Caco-2 (cell line): ENCODE data around the gene ESRP2. TPM values are rescaled to one million over a fixed set of nuclear protein-coding genes. Genes with fewer than 3 reads are reported as not detected.
A peak's percentile ranks its signal among the peaks of the same experiment; 100 is the strongest.

Source experiments
- Bru-seq: library from RNA; stranded (reverse); fragments of 400-500 nt; gene quantifications from one replicate; lab custom pipeline; 2021; lab: Mats Ljungman, UMichigan
- BruChase-seq, 2 experiments: library from RNA; stranded (reverse); fragments of 400-500 nt; gene quantifications; one replicate each; lab custom pipeline; 2021; lab: Mats Ljungman, UMichigan
- BruUV-seq: library from RNA; stranded (reverse); fragments of 400-500 nt; replicated peaks from 2 replicates; lab custom pipeline; 2021; lab: Mats Ljungman, UMichigan
- CTCF ChIA-PET: fragments of 300-600 bp; sonication (Branson Sonifier 250); formaldehyde crosslinking; loops from one replicate; lab custom pipeline; 2022; ENCODE audit warnings: antibody characterized with exemption; lab: Charles Lee
- POLR2A ChIA-PET: fragments of 300-600 bp; sonication (Branson Sonifier 250); formaldehyde crosslinking; loops from one replicate; lab custom pipeline; 2022; ENCODE audit warnings: antibody characterized with exemption; lab: Charles Lee
- DNase-seq, 2 experiments: peaks; one replicate each; pipeline versions ENCODE4 v3.0.0 to v3.0.0-alpha.2; 2020 to 2022
- H3K27me3 ChIP-seq: replicated peaks from 2 replicates; pipeline ENCODE4 v1.6.0; 2011; ENCODE audit warnings: low read length; ENCODE audit not compliant: control insufficient read depth, insufficient read depth
- H3K36me3 ChIP-seq: 2 replicates; pipeline ENCODE4 v1.5.1; 2011; ENCODE audit warnings: low read length; ENCODE audit not compliant: control insufficient read depth, insufficient read depth
- H3K4me1 ChIP-seq: fragments of 250-450 bp; sonication (Bioruptor Pico); 2 replicates; pipeline ENCODE4 v1.5.1; 2020; ENCODE audit warnings: mild to moderate bottlenecking
- H3K4me3 ChIP-seq: 2 replicates; pipeline ENCODE4 v1.5.1; 2011; ENCODE audit warnings: low read depth, mild to moderate bottlenecking, control low read depth, low read length
- H3K9me3 ChIP-seq: fragments of 250-450 bp; sonication (Bioruptor Pico); 2 replicates; pipeline ENCODE4 v1.5.1; 2020; ENCODE audit warnings: mild to moderate bottlenecking, moderate library complexity
- H3K27ac Mint-ChIP-seq: one replicate; pipeline ENCODE4 v1.8.0; 2022; ENCODE audit warnings: mixed read lengths; ENCODE audit not compliant: unreplicated experiment
- H3K27me3 Mint-ChIP-seq: one replicate; pipeline ENCODE4 v1.8.0; 2022; ENCODE audit warnings: mixed read lengths; ENCODE audit not compliant: insufficient read depth, unreplicated experiment
- H3K36me3 Mint-ChIP-seq: one replicate; pipeline ENCODE4 v1.8.0; 2022; ENCODE audit warnings: mild to moderate bottlenecking, mixed read lengths; ENCODE audit not compliant: insufficient read depth, unreplicated experiment
- H3K4me1 Mint-ChIP-seq: one replicate; pipeline ENCODE4 v1.8.0; 2022; ENCODE audit warnings: low read depth, mixed read lengths; ENCODE audit not compliant: unreplicated experiment
- H3K4me3 Mint-ChIP-seq: one replicate; pipeline ENCODE4 v1.8.0; 2022; ENCODE audit warnings: mild to moderate bottlenecking, moderate library complexity, mixed read lengths; ENCODE audit not compliant: unreplicated experiment
- H3K9me3 Mint-ChIP-seq: one replicate; pipeline ENCODE4 v1.8.0; 2022; ENCODE audit warnings: mixed read lengths; ENCODE audit not compliant: unreplicated experiment
- intact Hi-C: fragments of 100-400 bp; cut with micrococcal nuclease; formaldehyde crosslinking; loops from one replicate; pipeline ENCODE4 v1.10.0; 2022; ENCODE audit not compliant: unreplicated experiment
- long read RNA-seq: library from polyadenylated mRNA; stranded (forward); transcript quantifications from one replicate; pipeline ENCODE4 v2.0.0, GENCODE V29; 2022
- total RNA-seq: library from RNA; stranded (reverse); gene quantifications from 2 replicates; pipeline ENCODE4 v1.2.3, GENCODE V29; 2022
- TF ChIP-seq, protein P1 (sequence below), 2 experiments: fragments of 200-600 bp in 1 of 2; IDR thresholded peaks; 1 replicate in 1 of 2; 2 replicates in 1 of 2; pipeline versions ENCODE4 v1.5.1 to v1.8.0; 2011 to 2022; ENCODE audit warnings: antibody characterized with exemption in 1 of 2, control low read depth in 1 of 2, inconsistent platforms in 1 of 2, low read depth in 1 of 2, low read length in 1 of 2, mild to moderate bottlenecking in 1 of 2, moderate library complexity in 1 of 2; ENCODE audit not compliant: insufficient read depth in 1 of 2, severe bottlenecking in 1 of 2, unreplicated experiment in 1 of 2

The ESRP2 gene
- total RNA-seq (109 and 110 TPM in 2 replicates), Bru-seq, nascent RNA (percentile 89 among the genes with signal in this experiment), BruChase-seq, experiment 1, labeled RNA remaining after a 2-hour chase (percentile 96 among the genes with signal in this experiment), BruChase-seq, experiment 2, labeled RNA remaining after a 6-hour chase (percentile 94 among the genes with signal in this experiment)
- long read RNA-seq, transcript ESRP2-202 (15 exons, 3,793 nt), result major isoform, 33 of 75 reads
- long read RNA-seq, partial matches to known transcripts, result 21 of 75 reads
- long read RNA-seq, other reads (novel, unspliced or antisense), result 20 of 75 reads

DNA sequence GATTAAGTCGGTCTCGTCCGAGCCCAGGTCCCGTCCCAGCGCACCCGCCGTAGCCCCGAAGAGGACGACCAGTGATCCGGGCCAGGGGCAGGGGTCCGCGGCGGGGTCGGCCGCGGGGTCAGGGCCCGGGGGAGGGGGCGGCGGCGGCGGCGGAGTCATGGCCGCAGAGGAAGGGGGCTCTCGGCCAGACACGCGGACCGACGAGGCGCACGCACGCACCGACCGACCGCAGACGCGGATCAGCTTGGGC, at the start of gene ESRP2:
ESRP2 (minus strand) TSS at position 241 of the 250 bp plus-strand sequence; CDS start at position 159, 82 bp downstream.
- Histone ChIP-seq H3K4me3 (peak within 1 kb of the TSS; percentile 79), H3K4me1 (peaks cover 18% of the 10 kb centered on the region), H3K9me3 (no peaks in the 10 kb centered on the region; the same call in 1 of the 2 replicates), H3K36me3 (peaks cover 7% of the 10 kb centered on the region), H3K27me3 (no peaks in the 10 kb centered on the region)
- Mint-ChIP-seq H3K27me3 (no peaks in the 10 kb centered on the region), H3K27ac (peak within 1 kb of the TSS; percentile 98), H3K4me3 (peak within 1 kb of the TSS; percentile 81), H3K9me3 (no peaks in the 10 kb centered on the region), H3K36me3 (peaks cover 75% of the 10 kb centered on the region), H3K4me1 (peaks cover 19% of the 10 kb centered on the region)
- ChIA-PET CTCF (interaction anchor here (0.5 to 3.4 kb wide), 7 partner anchors 26 to 924 kb away, joined by 3 to 20 read pairs (median 7); partner anchors contain the start of genes NFATC3 and SLC7A6), POLR2A (interaction anchor here (0.6 to 3.1 kb wide), 12 partner anchors 8 to 270 kb away, joined by 3 to 59 read pairs (median 6); partner anchors contain the start of genes NFATC3, PLA2G15, PRMT7 and SLC7A6)
- BruUV-seq, result no TSS peak
- no peak for DNase-seq
- TF ChIP-seq, protein P1, sequence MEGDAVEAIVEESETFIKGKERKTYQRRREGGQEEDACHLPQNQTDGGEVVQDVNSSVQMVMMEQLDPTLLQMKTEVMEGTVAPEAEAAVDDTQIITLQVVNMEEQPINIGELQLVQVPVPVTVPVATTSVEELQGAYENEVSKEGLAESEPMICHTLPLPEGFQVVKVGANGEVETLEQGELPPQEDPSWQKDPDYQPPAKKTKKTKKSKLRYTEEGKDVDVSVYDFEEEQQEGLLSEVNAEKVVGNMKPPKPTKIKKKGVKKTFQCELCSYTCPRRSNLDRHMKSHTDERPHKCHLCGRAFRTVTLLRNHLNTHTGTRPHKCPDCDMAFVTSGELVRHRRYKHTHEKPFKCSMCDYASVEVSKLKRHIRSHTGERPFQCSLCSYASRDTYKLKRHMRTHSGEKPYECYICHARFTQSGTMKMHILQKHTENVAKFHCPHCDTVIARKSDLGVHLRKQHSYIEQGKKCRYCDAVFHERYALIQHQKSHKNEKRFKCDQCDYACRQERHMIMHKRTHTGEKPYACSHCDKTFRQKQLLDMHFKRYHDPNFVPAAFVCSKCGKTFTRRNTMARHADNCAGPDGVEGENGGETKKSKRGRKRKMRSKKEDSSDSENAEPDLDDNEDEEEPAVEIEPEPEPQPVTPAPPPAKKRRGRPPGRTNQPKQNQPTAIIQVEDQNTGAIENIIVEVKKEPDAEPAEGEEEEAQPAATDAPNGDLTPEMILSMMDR (IDR thresholded peaks at IDR 0.05; ENCODE audit: insufficient read depth in 1 of 2, low read depth in 1 of 2, low read length in 1 of 2, severe bottlenecking in 1 of 2, unreplicated experiment in 1 of 2), result no peak
- intact Hi-C loops, result loop anchor here (2.0 kb wide), 1 partner anchor 243 kb away; no protein-coding TSS in a partner anchor

DNA sequence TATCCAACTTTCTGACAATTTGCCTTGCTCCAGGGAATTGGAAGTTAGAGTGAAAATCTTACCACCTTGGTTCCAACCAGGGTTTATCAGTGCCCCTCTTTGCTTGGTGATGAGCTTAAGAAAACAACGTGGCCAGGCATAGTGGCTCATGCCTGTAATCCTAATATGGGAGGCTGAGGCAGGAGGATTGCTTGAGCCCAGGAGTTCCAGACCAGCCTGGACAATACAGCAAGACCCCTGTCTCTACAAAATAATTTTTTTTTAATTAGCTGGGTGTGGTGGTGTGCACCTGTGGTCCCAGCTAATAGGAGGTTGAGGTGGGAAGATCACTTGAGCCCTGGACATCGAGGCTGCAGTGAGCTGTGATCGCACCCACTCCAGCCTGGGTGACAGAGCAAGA, 49.8 kb upstream of the ESRP2 start:
- Mint-ChIP-seq H3K27me3 (no peaks in the 10 kb centered on the region), H3K36me3 (peaks cover 99% of the 10 kb centered on the region), H3K27ac (peak overlapping the region; percentile 18), H3K9me3 (no peaks in the 10 kb centered on the region), H3K4me3 (no peak overlapping the region), H3K4me1 (peaks cover 53% of the 10 kb centered on the region)
- no peak overlapping the region for H3K4me3 ChIP-seq
- DNase-seq, result no peak
- H3K36me3 ChIP-seq, result 0 out of 2 replicates have a peak, but pooled peaks cover 2% of the 10 kb centered on the region
- POLR2A ChIA-PET, result interaction anchor here (2.3 kb wide), 1 partner anchor 25 kb away, joined by 5 read pairs; the partner anchor contains the start of genes PRMT7 and SLC7A6OS
- intact Hi-C loops, result no loop called here
- no peaks in the 10 kb centered on the region for H3K27me3 ChIP-seq
- BruUV-seq, result no TSS peak
- H3K9me3 ChIP-seq, result no peaks in the 10 kb centered on the region
- peaks cover 15% of the 10 kb centered on the region for H3K4me1 ChIP-seq
- TF ChIP-seq, protein P1 (IDR thresholded peaks at IDR 0.05; ENCODE audit: insufficient read depth in 1 of 2, low read depth in 1 of 2, low read length in 1 of 2, severe bottlenecking in 1 of 2, unreplicated experiment in 1 of 2), result no peak
- CTCF ChIA-PET, result interaction anchor here (0.5 to 2.1 kb wide), 4 partner anchors 9 to 42 kb away, joined by 3 to 5 read pairs (median 4); no protein-coding TSS in a partner anchor

DNA sequence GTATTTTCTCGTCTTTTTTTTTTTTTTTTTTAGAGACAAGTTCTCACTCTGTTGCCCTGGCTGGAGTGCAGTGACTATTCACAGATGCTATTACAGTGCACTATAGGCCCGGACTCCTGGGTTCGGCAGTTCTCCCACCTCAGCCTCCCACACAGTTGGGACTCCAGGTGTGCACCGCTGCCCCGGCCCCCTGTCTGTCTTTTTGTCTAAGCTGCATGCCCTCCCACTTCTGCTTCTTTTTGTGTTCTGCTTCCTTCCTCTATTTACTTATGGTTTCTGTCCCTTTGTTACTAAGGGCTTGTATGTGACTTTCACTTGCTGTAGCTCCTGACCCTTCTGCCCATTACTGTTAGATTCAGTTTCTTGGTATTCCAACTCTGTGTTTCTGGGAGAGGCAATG, 48.9 kb upstream of the ESRP2 start:
- Histone ChIP-seq H3K27me3 (no peaks in the 10 kb centered on the region), H3K36me3 (peaks cover 2% of the 10 kb centered on the region; the same call in 1 of the 2 replicates), H3K9me3 (no peaks in the 10 kb centered on the region), H3K4me3 (no peak overlapping the region), H3K4me1 (peaks cover 19% of the 10 kb centered on the region)
- Mint-ChIP-seq H3K27ac (peak overlapping the region; percentile 58), H3K27me3 (no peaks in the 10 kb centered on the region), H3K36me3 (peaks cover 98% of the 10 kb centered on the region), H3K4me3 (no peak overlapping the region), H3K9me3 (no peaks in the 10 kb centered on the region), H3K4me1 (peaks cover 51% of the 10 kb centered on the region)
- TF ChIP-seq, protein P1 (IDR thresholded peaks at IDR 0.05; ENCODE audit: insufficient read depth in 1 of 2, low read depth in 1 of 2, low read length in 1 of 2, severe bottlenecking in 1 of 2, unreplicated experiment in 1 of 2), result no peak
- no peak for DNase-seq
- intact Hi-C loops, result no loop called here
- ChIA-PET CTCF (interaction anchor here (0.6 to 2.1 kb wide), 4 partner anchors 9 to 43 kb away, joined by 3 to 5 read pairs (median 4); partner anchors contain the start of genes PRMT7 and SLC7A6OS), POLR2A (interaction anchor here (2.3 kb wide), 1 partner anchor 26 kb away, joined by 5 read pairs; the partner anchor contains the start of genes PRMT7 and SLC7A6OS)
- no TSS peak for BruUV-seq
